ENCODE data around the gene ARFRP1.

The ARFRP1 gene

DNA sequence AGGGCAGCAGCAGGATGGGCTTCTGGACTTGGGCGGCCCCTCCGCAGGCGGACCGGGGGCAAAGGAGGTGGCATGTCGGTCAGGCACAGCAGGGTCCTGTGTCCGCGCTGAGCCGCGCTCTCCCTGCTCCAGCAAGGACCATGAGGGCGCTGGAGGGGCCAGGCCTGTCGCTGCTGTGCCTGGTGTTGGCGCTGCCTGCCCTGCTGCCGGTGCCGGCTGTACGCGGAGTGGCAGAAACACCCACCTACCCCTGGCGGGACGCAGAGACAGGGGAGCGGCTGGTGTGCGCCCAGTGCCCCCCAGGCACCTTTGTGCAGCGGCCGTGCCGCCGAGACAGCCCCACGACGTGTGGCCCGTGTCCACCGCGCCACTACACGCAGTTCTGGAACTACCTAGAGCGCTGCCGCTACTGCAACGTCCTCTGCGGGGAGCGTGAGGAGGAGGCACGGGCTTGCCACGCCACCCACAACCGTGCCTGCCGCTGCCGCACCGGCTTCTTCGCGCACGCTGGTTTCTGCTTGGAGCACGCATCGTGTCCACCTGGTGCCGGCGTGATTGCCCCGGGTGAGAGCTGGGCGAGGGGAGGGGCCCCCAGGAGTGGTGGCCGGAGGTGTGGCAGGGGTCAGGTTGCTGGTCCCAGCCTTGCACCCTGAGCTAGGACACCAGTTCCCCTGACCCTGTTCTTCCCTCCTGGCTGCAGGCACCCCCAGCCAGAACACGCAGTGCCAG is 11.0 kb downstream of the ARFRP1 start, which contains the start of gene TNFRSF6B:
TNFRSF6B (plus strand) TSS at position 25 of the 729 bp plus-strand sequence; CDS start at position 141, 116 bp downstream.
- POLR2A ChIA-PET = interaction anchor here (1.0 kb wide), 1 partner anchor 15 kb away, joined by 3 read pairs; no protein-coding TSS in a partner anchor
- TF ChIP-seq, protein P1, sequence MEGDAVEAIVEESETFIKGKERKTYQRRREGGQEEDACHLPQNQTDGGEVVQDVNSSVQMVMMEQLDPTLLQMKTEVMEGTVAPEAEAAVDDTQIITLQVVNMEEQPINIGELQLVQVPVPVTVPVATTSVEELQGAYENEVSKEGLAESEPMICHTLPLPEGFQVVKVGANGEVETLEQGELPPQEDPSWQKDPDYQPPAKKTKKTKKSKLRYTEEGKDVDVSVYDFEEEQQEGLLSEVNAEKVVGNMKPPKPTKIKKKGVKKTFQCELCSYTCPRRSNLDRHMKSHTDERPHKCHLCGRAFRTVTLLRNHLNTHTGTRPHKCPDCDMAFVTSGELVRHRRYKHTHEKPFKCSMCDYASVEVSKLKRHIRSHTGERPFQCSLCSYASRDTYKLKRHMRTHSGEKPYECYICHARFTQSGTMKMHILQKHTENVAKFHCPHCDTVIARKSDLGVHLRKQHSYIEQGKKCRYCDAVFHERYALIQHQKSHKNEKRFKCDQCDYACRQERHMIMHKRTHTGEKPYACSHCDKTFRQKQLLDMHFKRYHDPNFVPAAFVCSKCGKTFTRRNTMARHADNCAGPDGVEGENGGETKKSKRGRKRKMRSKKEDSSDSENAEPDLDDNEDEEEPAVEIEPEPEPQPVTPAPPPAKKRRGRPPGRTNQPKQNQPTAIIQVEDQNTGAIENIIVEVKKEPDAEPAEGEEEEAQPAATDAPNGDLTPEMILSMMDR (IDR thresholded peaks at IDR 0.05; ENCODE audit: insufficient read depth, low read length, missing control alignments) = no peak
- CTCF ChIA-PET = no interaction called here
- DNase-seq (ENCODE audit: low read depth, low spot score) = no peak
- H3K4me3 ChIP-seq (ENCODE audit: low read depth, low read length) = peak within 1 kb of the TSS; percentile 12

DNA sequence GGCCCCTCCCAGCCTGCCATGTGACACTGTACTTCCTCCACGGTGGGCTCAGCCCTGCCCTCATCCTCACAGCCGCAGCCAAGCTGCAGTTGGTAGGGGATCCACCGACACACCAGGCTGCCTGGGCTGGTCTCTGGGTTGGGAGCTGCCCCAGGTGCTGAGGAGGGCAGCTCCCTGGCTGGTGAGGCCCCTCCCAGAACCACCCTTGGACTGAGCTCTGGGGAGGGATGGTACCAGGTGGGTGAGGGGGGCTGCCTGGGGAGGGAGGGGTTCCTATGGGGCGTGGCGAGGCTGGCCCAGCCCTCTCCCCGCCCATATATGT is 11.5 kb downstream of the ARFRP1 start:
- CTCF ChIA-PET = no interaction called here
- TF ChIP-seq, protein P1 (IDR thresholded peaks at IDR 0.05; ENCODE audit: insufficient read depth, low read length, missing control alignments) = no peak
- DNase-seq (ENCODE audit: low read depth, low spot score) = no peak
- H3K4me3 ChIP-seq (ENCODE audit: low read depth, low read length) = no peak overlapping the region
- POLR2A ChIA-PET = interaction anchor here (0.9 kb wide), 1 partner anchor 14 kb away, joined by 4 read pairs; no protein-coding TSS in a partner anchor

DNA sequence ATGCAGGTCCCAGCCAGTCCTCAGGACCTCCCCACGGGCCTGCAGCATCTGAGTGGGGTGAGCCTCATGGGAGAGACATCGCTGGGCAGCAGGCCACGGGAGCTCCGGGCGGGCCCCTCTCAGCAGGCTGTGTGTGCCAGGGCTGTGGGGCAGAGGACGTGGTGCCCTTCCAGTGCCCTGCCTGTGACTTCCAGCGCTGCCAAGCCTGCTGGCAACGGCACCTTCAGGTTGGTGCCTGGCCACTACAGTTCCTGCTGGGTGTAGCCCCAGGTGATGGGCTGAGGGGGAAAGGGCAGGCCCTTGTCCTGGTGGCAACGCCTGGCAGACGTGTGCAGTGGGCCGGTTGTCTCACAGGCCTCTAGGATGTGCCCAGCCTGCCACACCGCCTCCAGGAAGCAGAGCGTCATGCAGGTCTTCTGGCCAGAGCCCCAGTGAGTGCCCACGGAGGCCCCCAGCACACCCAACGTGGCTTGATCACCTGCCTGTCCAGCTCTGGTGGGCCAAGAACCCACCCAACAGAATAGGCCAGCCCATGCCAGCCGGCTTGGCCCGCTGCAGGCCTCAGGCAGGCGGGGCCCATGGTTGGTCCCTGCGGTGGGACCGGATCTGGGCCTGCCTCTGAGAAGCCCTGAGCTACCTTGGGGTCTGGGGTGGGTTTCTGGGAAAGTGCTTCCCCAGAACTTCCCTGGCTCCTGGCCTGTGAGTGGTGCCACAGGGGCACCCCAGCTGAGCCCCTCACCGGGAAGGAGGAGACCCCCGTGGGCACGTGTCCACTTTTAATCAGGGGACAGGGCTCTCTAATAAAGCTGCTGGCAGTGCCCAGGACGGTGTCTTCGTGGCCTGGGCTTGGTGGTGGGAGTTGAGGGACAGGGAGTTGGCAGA is 12.1 kb downstream of the ARFRP1 start:
- TF ChIP-seq, protein P1 (IDR thresholded peaks at IDR 0.05; ENCODE audit: insufficient read depth, low read length, missing control alignments) = no peak
- ChIA-PET POLR2A (interaction anchor here (0.9 kb wide), 1 partner anchor 13 kb away, joined by 4 read pairs; no protein-coding TSS in a partner anchor), CTCF (no interaction called here)
- H3K4me3 ChIP-seq (ENCODE audit: low read depth, low read length) = no peak overlapping the region
- no peak for DNase-seq (ENCODE audit: low read depth, low spot score)

GRCh38 chr20:63694584-63695423 is 13.0 kb downstream of the ARFRP1 start:
- ChIA-PET POLR2A (no interaction called here), CTCF (no interaction called here)
- TF ChIP-seq, protein P1 (IDR thresholded peaks at IDR 0.05; ENCODE audit: insufficient read depth, low read length, missing control alignments) = no peak
- DNase-seq (ENCODE audit: low read depth, low spot score) = no peak
- no peak overlapping the region for H3K4me3 ChIP-seq (ENCODE audit: low read depth, low read length)

GRCh38 chr20:63693733-63694583 is 13.8 kb downstream of the ARFRP1 start:
- ChIA-PET POLR2A (no interaction called here), CTCF (no interaction called here)
- H3K4me3 ChIP-seq (ENCODE audit: low read depth, low read length) = no peak overlapping the region
- no peak for DNase-seq (ENCODE audit: low read depth, low spot score)
- TF ChIP-seq, protein P1 (IDR thresholded peaks at IDR 0.05; ENCODE audit: insufficient read depth, low read length, missing control alignments) = no peak

Data from AG04449 (cell line).